NB4 (cell line): ENCODE data around the gene BROX.

Experiments
- CTCF ChIP-seq: IDR thresholded peaks from one replicate; pipeline ENCODE4 v1.5.1; 2012; ENCODE audit warnings: low read depth, low read length
- MYC ChIP-seq: IDR thresholded peaks from 2 replicates; pipeline ENCODE4 v1.6.1; 2011; ENCODE audit warnings: low read depth, low read length
- POLR2A ChIP-seq: IDR thresholded peaks from 2 replicates; pipeline ENCODE4 v1.6.1; 2011; ENCODE audit warnings: mild to moderate bottlenecking; ENCODE audit not compliant: insufficient read length; ENCODE audit errors: extremely low read depth

- no peak for TF ChIP-seq POLR2A
- no peak for TF ChIP-seq CTCF
- TF ChIP-seq MYC = no peak
Observed at GRCh38 chr1:222697826-222698225, 14.5 kb upstream of the BROX start.
